Heart left ventricle (tissue), 16 donors: ENCODE measurements around the gene TMEM94. TPM values are rescaled to one million over a fixed set of nuclear protein-coding genes. Genes with fewer than 3 reads are reported as not detected.

Experiments
- ATAC-seq, 4 donors: fragments of 200-7000 bp; cut with Tn5 transposase; one replicate each; pipeline ENCODE4 v1.9.1; 2020 to 2022; ENCODE audit warnings: moderate library complexity in 4 of 4, mild to moderate bottlenecking in 3 of 4, moderate number of reproducible peaks in 1 of 4
- DNase-seq, 5 donors: peaks; one replicate each; pipeline ENCODE4 v3.0.0-alpha.2; 2020
- H3K27ac ChIP-seq, 12 donors: fragments of 200-600 bp; sonication (generic) in 4 of 12; one replicate each; pipeline versions ENCODE4 v1.5.0 to v1.8.0; 2016 to 2022; ENCODE audit warnings: mild to moderate bottlenecking in 2 of 12
- H3K27me3 ChIP-seq, 9 donors: fragments of 200-600 bp; sonication (generic) in 2 of 9; one replicate each; pipeline versions ENCODE4 v1.5.1 to v1.8.0; 2016 to 2022; ENCODE audit warnings: mild to moderate bottlenecking in 3 of 9
- H3K36me3 ChIP-seq, 9 donors: fragments of 200-600 bp; sonication (generic) in 2 of 9; one replicate each; pipeline versions ENCODE4 v1.5.0 to v1.8.0; 2018 to 2022; ENCODE audit warnings: mild to moderate bottlenecking in 2 of 9
- H3K4me1 ChIP-seq, 12 donors: fragments of 200-600 bp; sonication (generic) in 4 of 12; one replicate each; pipeline versions ENCODE4 v1.5.0 to v1.8.0; 2016 to 2022; ENCODE audit warnings: mild to moderate bottlenecking in 3 of 12
- H3K4me3 ChIP-seq, 12 donors: fragments of 200-600 bp; sonication (generic) in 4 of 12; one replicate each; pipeline versions ENCODE4 v1.5.0 to v1.8.0; 2017 to 2022; ENCODE audit warnings: mild to moderate bottlenecking in 9 of 12, moderate library complexity in 4 of 12
- H3K9me3 ChIP-seq, 12 donors: fragments of 200-600 bp; sonication (generic) in 4 of 12; one replicate each; pipeline versions ENCODE4 v1.5.0 to v1.8.0; 2016 to 2022; ENCODE audit warnings: mild to moderate bottlenecking in 1 of 12
- POLR2A ChIP-seq, 2 donors: fragments of 450-650 bp; IDR thresholded peaks; one replicate each; pipeline ENCODE4 v1.6.1; 2017; ENCODE audit warnings: antibody characterized with exemption in 2 of 2, mild to moderate bottlenecking in 2 of 2, moderate library complexity in 2 of 2
- WGBS, 4 donors: extraction: QIAGEN DNeasy Blood & Tissue Kit in 2 of 4; methylation state at CpG; one replicate each; pipeline versions ENCODE4 v1.1.5 to v1.1.7; 2013 to 2018; 5-methylcytosine and 5-hydroxymethylcytosine counted together
- intact Hi-C, 10 donors: fragments of 100-400 bp; cut with DNase I; formaldehyde crosslinking; loops; one replicate each; pipeline versions ENCODE4 v1.11.1 to v1.14.2; 2022
- polyA plus RNA-seq, 2 donors: library from polyadenylated mRNA; stranded (reverse); fragments of 200-250 nt; gene quantifications; one replicate each; pipeline ENCODE4 v1.2.3, GENCODE V29; 2013
- total RNA-seq, 9 donors: library from RNA; depleted of rRNA in 2 of 9; stranded (reverse); fragments of >200 nt in 2 of 9; fragmentation: NEBNext Ultra II Directional in 3 of 9; extraction: Animal tissue kit (Norgen Biotek cat#: 25700) in 3 of 9; gene quantifications; one replicate each; pipeline versions ENCODE4 v1.1.0 to v1.2.4, GENCODE V29; 2016 to 2023
- TF ChIP-seq, protein P1 (sequence below), 12 donors: fragments of 200-600 bp; sonication (generic) in 4 of 12; IDR thresholded peaks; one replicate each; pipeline versions ENCODE4 v1.5.0 to v1.8.0; 2018 to 2022; ENCODE audit warnings: antibody characterized with exemption in 12 of 12, mild to moderate bottlenecking in 5 of 12
- donor health status: ischemic (EF 13 %, LVEDD 7.1; RV severe dilation, severe dysfunction).
- donor health status: healthy with polysubstance abuse.
- donor health status: DM: no; HTN: yes; CAD: no.
- donor health status: DM: no; HTN: no; CAD: no.
- donor health status: ischemic (EF 25% LVEDD 6.9; RV normal size, moderate dysfunction).
- donor health status: ischemic (EF 25% LVEDD 5.7; RV mildly dilated, moderate dysfunction).
- donor health status: healthy.
- donor health status: DM: yes; HTN: yes; CAD: no.
- donor health status: ischemic (EF 35%, LVEDD 5.7; RV mildly dilated, moderate dysfunction).
- donor health status: nonischemic (EF 11% LVEDD 7.7; RV severe dilation, severe dysfunction).
- donor health status: DM: yes; HTN: yes; CAD: no.
- donor health status: PGD.
- donor health status: ischemic (EF 29% LVEDD 5.4; RV normal size, mild dysfunction).
- donor health status: nonischemic (EF 23%, LVEDD 6.1; RV moderate dilation, normal function).

Gene TMEM94
- total and polyA plus RNA-seq, 11 donors: 34.1 to 130 (median 47.3) TPM

GRCh38 chr17:75411328-75412067 lies 44.9 kb upstream of the TMEM94 start:
- no peak for DNase-seq
- H3K36me3 ChIP-seq: no peaks in the 10 kb centered on the region
- H3K4me3 ChIP-seq: no peak overlapping the region
- TF ChIP-seq, protein P1, sequence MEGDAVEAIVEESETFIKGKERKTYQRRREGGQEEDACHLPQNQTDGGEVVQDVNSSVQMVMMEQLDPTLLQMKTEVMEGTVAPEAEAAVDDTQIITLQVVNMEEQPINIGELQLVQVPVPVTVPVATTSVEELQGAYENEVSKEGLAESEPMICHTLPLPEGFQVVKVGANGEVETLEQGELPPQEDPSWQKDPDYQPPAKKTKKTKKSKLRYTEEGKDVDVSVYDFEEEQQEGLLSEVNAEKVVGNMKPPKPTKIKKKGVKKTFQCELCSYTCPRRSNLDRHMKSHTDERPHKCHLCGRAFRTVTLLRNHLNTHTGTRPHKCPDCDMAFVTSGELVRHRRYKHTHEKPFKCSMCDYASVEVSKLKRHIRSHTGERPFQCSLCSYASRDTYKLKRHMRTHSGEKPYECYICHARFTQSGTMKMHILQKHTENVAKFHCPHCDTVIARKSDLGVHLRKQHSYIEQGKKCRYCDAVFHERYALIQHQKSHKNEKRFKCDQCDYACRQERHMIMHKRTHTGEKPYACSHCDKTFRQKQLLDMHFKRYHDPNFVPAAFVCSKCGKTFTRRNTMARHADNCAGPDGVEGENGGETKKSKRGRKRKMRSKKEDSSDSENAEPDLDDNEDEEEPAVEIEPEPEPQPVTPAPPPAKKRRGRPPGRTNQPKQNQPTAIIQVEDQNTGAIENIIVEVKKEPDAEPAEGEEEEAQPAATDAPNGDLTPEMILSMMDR (IDR thresholded peaks at IDR 0.05): no peak
- TF ChIP-seq POLR2A (IDR thresholded peaks at IDR 0.05): no peak
- 90 to 92% (median 91%) methylated on average over 5 of the region's 5 CpGs for WGBS, 4 donors
- H3K27ac ChIP-seq: no peak overlapping the region
- no peak for ATAC-seq
- intact Hi-C loops: loop anchor here in 6 of 10 donors (2.0 to 10.0 kb wide), 5 partner anchors 89 to 297 kb away; partner anchors contain the start of gene MIF4GD (in 2 of the 6)
- H3K27me3 ChIP-seq: no peaks in the 10 kb centered on the region
- peaks cover 0 to 17% (median 3%) of the 10 kb centered on the region in 12 donors for H3K4me1 ChIP-seq
- H3K9me3 ChIP-seq: no peaks in the 10 kb centered on the region

DNA sequence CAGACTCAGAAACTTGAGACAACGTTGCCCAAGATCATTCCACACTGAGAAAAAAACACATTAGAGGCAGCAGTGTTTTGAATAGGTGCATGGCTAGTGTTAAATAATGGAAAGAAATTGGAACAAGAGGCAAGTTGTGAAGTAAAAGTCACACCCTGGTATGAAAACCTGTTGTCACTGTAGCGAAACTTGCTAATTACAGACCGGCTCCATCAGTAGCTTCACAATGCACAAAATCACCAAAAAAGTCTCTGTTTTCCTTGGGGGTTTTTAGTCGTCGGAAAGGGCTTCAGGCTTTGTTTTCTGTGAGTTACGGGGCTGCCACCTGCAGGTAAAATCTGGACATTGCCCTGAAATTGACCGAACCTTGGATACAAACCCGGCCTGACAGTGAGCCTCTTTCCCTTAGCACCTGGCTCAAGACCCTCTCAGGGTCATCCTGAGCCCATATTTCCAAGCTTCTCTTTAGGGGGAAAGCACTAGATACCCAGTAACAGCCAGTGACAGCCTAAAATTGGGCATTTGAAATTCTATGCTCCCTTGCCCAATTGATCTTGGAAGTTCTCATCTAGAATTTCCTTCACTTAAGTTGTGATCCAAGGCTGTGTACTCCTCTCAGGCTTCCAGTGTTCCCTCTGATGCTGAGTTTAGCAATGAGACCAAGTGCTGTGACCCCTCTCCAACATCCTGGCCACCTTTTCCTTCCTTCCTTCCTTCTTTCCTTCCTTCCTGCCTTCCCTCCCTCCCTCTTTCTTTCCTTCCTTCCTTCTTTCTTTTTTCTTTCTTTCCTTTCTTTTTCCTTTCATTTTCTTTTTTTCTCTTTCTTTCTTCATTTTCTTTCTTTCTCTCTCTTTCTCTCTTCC lies 43.7 kb upstream of the TMEM94 start:
- DNase-seq: peak in 3 of 5 donors; percentile 39 to 50 (median 46)
- intact Hi-C loops: loop anchor here in 6 of 10 donors (2.0 to 10.0 kb wide), 5 partner anchors 90 to 298 kb away; partner anchors contain the start of gene MIF4GD (in 2 of the 6)

GRCh38 chr17:75414488-75414887 lies 41.9 kb upstream of the TMEM94 start:
- Histone ChIP-seq H3K27ac (no peak overlapping the region), H3K27me3 (no peaks in the 10 kb centered on the region), H3K4me3 (no peak overlapping the region), H3K4me1 (peaks cover 0 to 15% (median 1%) of the 10 kb centered on the region in 12 donors), H3K9me3 (no peaks in the 10 kb centered on the region), H3K36me3 (no peaks in the 10 kb centered on the region)
- DNase-seq (no peak), ATAC-seq (no peak)
- no peak for TF ChIP-seq POLR2A (IDR thresholded peaks at IDR 0.05)
- TF ChIP-seq, protein P1 (IDR thresholded peaks at IDR 0.05): no peak
- WGBS, 4 donors: 85 to 94% (median 90%) methylated on average over 1 of the region's 1 CpG
- intact Hi-C loops: loop anchor here in 3 of 10 donors (5.0 to 10.0 kb wide), 3 partner anchors 92 to 300 kb away; partner anchors contain the start of gene MIF4GD (in 1 of the 3)

More for the DNA sequence above, 43.7 kb upstream of the TMEM94 start:
- ATAC-seq: peak; percentile 21 to 67 (median 53)
- no peaks in the 10 kb centered on the region for H3K27me3 ChIP-seq
- H3K36me3 ChIP-seq: no peaks in the 10 kb centered on the region
- peaks cover 0 to 14% (median 1%) of the 10 kb centered on the region in 12 donors for H3K4me1 ChIP-seq
- H3K9me3 ChIP-seq: no peaks in the 10 kb centered on the region
- TF ChIP-seq, protein P1 (IDR thresholded peaks at IDR 0.05): peak; percentile 65 to 90 (median 78)
- no peak for TF ChIP-seq POLR2A (IDR thresholded peaks at IDR 0.05)
- peak overlapping the region in 7 of 12 donors; percentile 4 to 32 (median 10) for H3K4me3 ChIP-seq
- WGBS, 4 donors: 0 to 3% (median 2%) methylated on average over 8 of the region's 8 CpGs
- H3K27ac ChIP-seq: no peak overlapping the region
